Ectodermal cell (in vitro differentiated cells): ENCODE measurements around the gene PDRG1. TPM values are rescaled to one million over a fixed set of nuclear protein-coding genes. Genes with fewer than 3 reads are reported as not detected.
A peak's percentile ranks its signal among the peaks of the same experiment; 100 is the strongest.

Source experiments
- H3K27ac ChIP-seq: 2 replicates; pipeline ENCODE4 v1.7.0; 2013; ENCODE audit warnings: mild to moderate bottlenecking, low read depth, low read length; ENCODE audit not compliant: insufficient read depth, poor library complexity, severe bottlenecking
- H3K27me3 ChIP-seq: 2 replicates; pipeline ENCODE4 v1.7.0; 2013; ENCODE audit warnings: mild to moderate bottlenecking, low read length; ENCODE audit not compliant: insufficient read depth, control insufficient read depth, poor library complexity, severe bottlenecking
- H3K36me3 ChIP-seq: one replicate; pipeline ENCODE4 v1.7.0; 2013; ENCODE audit warnings: low read length; ENCODE audit not compliant: control insufficient read depth, insufficient read depth
- H3K4me1 ChIP-seq: one replicate; pipeline ENCODE4 v1.7.0; 2013; ENCODE audit warnings: low read length; ENCODE audit not compliant: control insufficient read depth, insufficient read depth
- H3K4me3 ChIP-seq: 2 replicates; pipeline ENCODE4 v1.7.0; 2013; ENCODE audit warnings: low read depth, low read length, control low read depth; ENCODE audit not compliant: insufficient read depth
- H3K9me3 ChIP-seq: 2 replicates; pipeline ENCODE4 v1.7.0; 2013; ENCODE audit warnings: mild to moderate bottlenecking, low read length, moderate library complexity; ENCODE audit not compliant: control insufficient read depth
- WGBS, 2 experiments: methylation state at CpG; one replicate each; pipeline ENCODE4 v1.1.7; 2013; ENCODE audit warnings: missing lambda C conversion rate in 2 of 2; 5-methylcytosine and 5-hydroxymethylcytosine counted together
- polyA plus RNA-seq, 4 experiments: library from polyadenylated mRNA; stranded (reverse); fragments of 50-300 nt; gene quantifications; one replicate each; pipeline ENCODE4 v1.2.3, GENCODE V29; 2013

Gene PDRG1
- 23.0 TPM for polyA plus RNA-seq (2013, experiment 1 of 4)
- 23.8 TPM for polyA plus RNA-seq (2013, experiment 2 of 4)
- polyA plus RNA-seq (2013, experiment 3 of 4), result 20.4 TPM
- 21.6 TPM for polyA plus RNA-seq (2013, experiment 4 of 4)

DNA sequence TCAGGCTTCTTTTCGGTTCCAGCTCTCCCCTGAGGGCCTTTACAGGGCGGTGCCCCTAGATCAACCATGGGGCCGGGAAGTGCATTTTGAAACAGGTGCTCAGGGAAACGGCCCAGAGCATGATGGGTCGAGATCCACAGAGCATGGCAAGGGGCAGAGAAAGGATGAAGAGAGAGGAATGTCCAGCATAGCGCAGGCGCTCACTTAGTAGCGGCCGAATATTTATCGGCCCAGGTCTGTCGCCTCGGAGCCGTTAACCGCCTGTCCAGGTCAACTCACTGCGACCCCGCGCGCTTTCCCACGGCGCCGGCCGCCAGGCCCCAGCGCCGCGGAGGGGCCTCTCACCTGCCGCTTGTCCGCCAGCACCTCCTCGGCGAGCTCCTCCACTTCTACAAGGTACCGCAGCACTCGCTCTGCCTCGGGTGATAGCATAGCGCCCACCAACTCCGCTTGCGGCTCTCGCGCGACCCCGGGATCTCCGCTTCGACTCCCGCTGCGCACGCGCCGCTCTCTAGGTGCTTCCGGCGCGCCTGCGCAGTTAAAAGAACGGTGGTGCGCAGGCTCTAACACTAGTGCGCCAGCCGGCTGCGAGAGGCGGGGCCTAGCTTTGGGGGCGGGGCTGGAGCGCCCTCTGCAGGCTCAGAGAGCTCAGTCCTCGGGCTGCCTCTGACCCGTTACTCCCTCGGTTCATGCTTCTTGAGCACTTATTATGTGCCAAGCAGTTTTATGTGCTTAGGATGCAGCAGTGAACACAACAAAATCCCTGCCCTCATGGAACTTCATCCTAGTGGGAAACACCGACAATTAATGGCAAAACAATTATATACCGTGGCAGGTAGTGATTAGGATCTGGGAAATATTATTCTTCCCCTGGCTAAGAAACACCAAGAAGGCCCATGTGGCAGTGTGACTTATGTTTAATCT lies at the start of gene PDRG1:
Gene PDRG1 (minus strand): TSS at position 517 of the 924 bp plus-strand sequence. CDS start 85 bp downstream, at position 432.
- Histone ChIP-seq H3K4me3 (peak within 1 kb of the TSS; percentile 93), H3K27ac (peak within 1 kb of the TSS; percentile 72), H3K4me1 (peaks cover 5% of the 10 kb centered on the region), H3K36me3 (peaks cover 31% of the 10 kb centered on the region), H3K9me3 (no peaks in the 10 kb centered on the region), H3K27me3 (no peaks in the 10 kb centered on the region)
- 0 to 1% methylated on average over 62 to 63 of the region's 63 CpGs for WGBS, 2 experiments

DNA sequence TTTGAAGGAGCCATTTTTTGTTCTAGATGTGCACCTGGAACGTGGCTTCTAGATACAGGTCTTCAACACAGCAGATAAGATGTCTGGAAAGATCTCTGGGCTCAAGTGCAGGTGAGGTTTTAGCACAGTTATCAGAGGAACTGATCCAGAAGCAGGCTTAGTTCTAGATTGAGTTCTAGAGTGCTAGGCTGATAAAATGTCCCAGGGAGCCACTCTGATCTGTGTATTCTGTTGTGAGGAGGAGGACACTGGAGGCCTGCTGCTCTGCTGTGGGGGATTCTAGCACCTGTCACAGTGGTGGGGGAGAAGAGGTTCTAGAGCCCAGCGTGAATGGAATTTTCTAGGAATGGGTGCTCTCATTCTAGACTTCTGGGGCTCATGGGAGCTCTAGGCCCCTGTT lies 46.4 kb upstream of the PDRG1 start:
- no peak overlapping the region for H3K4me3 ChIP-seq
- WGBS, 2 experiments, result 79 to 81% methylated on average over 2 of the region's 2 CpGs
- no peaks in the 10 kb centered on the region for H3K9me3 ChIP-seq

DNA sequence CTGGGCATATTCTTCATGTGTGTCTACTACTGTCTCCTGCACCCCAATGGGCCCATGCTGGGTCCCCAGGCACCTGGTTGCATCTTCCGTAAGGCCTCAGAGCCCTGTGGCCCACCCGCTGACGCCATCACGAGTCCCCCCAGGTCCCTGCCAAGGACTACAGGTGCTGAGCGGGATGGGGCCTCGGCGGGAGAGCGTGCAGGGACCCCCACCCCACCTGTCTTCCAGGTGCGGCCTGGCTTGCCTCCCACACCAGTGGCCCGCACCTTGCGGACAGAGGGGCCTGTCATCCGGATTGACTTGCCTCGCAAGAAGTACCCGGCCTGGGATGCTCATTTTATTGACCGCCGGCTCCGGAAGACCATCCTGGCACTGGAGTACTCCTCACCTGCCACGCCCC lies 45.1 kb upstream of the PDRG1 start:
- H3K4me1 ChIP-seq, result peaks cover 5% of the 10 kb centered on the region
- no peak overlapping the region for H3K4me3 ChIP-seq
- H3K27ac ChIP-seq, result no peak overlapping the region
- H3K27me3 ChIP-seq, result peaks cover 36% of the 10 kb centered on the region
- no peaks in the 10 kb centered on the region for H3K36me3 ChIP-seq
- 94 to 97% methylated on average over 18 of the region's 18 CpGs for WGBS, 2 experiments
- H3K9me3 ChIP-seq, result no peaks in the 10 kb centered on the region

More for the DNA sequence above, 46.4 kb upstream of the PDRG1 start:
- H3K27ac ChIP-seq, result no peak overlapping the region
- no peaks in the 10 kb centered on the region for H3K36me3 ChIP-seq
- H3K4me1 ChIP-seq, result peaks cover 5% of the 10 kb centered on the region
- H3K27me3 ChIP-seq, result peaks cover 28% of the 10 kb centered on the region

DNA sequence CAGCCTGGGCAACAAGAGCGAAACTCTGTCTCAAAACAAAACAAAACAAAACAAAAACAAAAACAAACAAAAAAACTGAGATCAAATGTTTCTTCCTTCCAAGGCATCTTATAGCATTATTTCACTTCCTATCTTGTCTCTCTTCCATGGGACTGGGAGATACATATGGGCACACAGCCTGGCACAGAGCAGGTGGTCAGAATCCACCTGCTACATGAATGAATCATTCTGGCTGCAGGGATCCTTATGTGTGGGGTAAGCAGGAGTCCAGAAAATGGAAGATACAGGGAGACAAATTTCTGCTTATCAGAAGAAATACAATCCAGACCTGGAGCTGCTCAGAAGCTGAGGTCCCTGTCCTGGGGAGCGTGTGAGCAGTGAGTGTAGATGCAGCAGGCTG lies 40.2 kb upstream of the PDRG1 start:
- no peaks in the 10 kb centered on the region for H3K36me3 ChIP-seq
- peaks cover 5% of the 10 kb centered on the region for H3K4me1 ChIP-seq
- H3K27ac ChIP-seq, result no peak overlapping the region
- peaks cover 36% of the 10 kb centered on the region for H3K27me3 ChIP-seq
- no peaks in the 10 kb centered on the region for H3K9me3 ChIP-seq
- WGBS, 2 experiments, result 61 to 65% methylated on average over 2 of the region's 2 CpGs
- no peak overlapping the region for H3K4me3 ChIP-seq

DNA sequence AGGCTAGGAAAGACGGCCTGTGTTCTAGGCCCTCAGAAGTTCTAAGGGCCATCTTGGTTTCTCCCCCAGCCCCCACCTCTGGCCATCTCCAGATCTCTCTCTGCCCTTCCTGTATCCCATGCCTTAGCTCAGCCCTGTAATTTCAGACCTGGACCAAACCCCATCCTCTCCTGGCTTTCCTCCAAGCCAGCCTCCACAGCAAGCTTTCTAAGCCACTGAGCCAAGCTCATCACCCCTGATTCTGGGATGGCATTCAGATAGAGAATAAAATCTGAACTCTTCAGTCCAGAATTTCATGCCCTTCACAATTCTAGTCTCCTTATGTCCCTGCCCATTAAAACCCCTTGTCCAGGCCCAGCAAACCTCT lies 39.5 kb upstream of the PDRG1 start:
- 90 to 91% methylated on average over 1 of the region's 1 CpG for WGBS, 2 experiments
- H3K4me3 ChIP-seq, result no peak overlapping the region
- H3K9me3 ChIP-seq, result no peaks in the 10 kb centered on the region

DNA sequence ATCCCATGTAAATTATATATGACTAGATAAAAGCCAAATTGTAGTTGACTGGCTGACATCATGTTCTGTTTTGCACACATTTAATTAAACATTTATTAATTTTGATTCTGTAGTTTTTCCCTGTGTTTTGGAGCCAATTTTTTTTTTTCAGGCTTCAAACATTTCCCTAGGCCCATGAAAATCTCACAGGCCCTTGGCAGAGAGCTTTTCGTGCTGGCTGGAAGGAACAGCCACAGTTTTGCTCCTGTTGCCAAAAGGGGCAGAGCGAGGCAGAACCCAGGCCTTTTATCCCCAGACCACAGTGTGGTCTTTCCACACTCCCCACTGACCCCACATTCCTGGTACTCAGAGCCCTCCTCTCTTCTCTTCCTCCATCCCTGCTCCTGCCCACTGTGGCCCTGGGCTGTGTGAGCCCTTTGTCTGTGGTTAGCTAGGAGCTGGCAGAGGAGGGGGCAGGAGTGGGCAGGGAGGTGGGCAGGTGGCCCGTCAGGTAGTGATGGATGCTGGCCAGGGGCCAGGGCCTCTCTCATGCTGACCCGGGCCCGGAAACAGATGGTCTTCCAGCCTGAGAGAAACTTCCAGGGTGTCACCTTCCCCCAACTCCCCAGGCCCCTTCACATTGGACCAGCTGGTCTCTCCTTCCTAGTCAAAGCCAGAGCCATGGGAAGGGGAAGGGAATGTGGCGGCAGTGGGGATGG lies 38.9 kb upstream of the PDRG1 start:
- H3K4me3 ChIP-seq, result no peak overlapping the region
- WGBS, 2 experiments, result 92 to 93% methylated on average over 6 of the region's 6 CpGs
- H3K27ac ChIP-seq, result no peak overlapping the region
- peaks cover 34% of the 10 kb centered on the region for H3K27me3 ChIP-seq
- H3K9me3 ChIP-seq, result no peaks in the 10 kb centered on the region
- H3K36me3 ChIP-seq, result no peaks in the 10 kb centered on the region
- H3K4me1 ChIP-seq, result peaks cover 5% of the 10 kb centered on the region

More for the DNA sequence above, 39.5 kb upstream of the PDRG1 start:
- H3K4me1 ChIP-seq, result peaks cover 5% of the 10 kb centered on the region
- H3K36me3 ChIP-seq, result no peaks in the 10 kb centered on the region
- no peak overlapping the region for H3K27ac ChIP-seq
- H3K27me3 ChIP-seq, result peaks cover 36% of the 10 kb centered on the region

DNA sequence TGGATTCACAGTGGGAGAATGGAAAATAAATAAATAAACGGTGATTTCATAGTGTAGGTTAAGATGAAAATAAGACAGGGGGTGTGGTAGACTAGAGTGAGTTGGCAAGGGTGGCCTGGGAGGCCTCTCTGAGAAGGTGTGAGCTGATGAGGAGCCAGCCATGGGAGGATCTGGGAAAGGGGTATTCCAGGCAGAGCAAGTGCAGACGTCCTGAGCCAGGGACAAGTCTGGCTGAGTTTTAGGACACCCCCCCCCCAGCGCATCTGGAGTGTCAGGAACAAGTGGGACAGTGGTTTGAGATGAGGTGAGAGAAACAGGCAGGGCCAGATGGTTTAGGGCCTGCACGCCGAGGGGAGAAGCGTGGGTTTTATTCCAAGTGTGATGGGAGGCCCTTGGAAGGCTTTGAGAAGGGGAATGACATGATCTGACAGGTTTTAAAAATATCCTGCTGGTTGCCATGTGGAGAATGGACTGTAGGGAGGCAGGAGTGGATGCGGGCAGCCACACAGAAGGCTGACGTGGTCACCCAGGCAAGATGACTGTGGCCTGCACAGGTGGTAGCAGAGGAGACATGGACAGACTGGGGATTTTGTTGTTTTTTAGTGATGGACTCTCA lies 37.3 kb upstream of the PDRG1 start:
- H3K36me3 ChIP-seq, result no peaks in the 10 kb centered on the region
- no peaks in the 10 kb centered on the region for H3K9me3 ChIP-seq
- H3K27me3 ChIP-seq, result peaks cover 18% of the 10 kb centered on the region
- H3K27ac ChIP-seq, result no peak overlapping the region
- 89 to 91% methylated on average over 8 of the region's 8 CpGs for WGBS, 2 experiments
- H3K4me3 ChIP-seq, result no peak overlapping the region
- H3K4me1 ChIP-seq, result no peaks in the 10 kb centered on the region

DNA sequence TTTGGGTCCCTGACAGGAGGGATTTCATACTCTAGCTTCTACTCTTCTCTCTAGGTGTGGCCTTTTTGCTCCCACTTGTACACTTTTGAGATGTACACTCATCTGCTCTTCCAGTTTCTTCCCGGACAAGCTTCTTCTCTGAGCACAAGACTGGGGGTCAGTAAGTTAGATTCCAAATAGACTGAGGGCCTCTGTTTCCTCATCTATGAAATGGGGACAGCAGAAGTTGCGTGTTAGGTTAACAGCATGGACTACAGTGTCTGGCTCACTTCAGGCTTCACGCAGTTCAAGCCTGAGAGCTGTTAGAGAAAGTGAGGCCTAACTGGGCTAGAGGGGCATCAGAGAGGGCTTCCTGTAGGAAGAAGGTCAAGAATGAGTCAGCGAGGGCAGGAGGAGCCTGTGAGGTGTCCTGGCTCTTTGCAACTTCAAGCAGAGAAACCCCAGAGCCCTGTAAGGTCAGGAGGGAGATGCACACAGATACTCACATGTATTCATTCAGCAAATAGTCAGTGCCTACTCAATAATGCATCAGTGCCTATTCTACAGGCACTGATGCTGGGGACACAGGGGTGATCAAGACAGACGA lies 36.7 kb upstream of the PDRG1 start:
- H3K4me1 ChIP-seq, result no peaks in the 10 kb centered on the region
- H3K4me3 ChIP-seq, result no peak overlapping the region
- no peak overlapping the region for H3K27ac ChIP-seq
- no peaks in the 10 kb centered on the region for H3K9me3 ChIP-seq
- no peaks in the 10 kb centered on the region for H3K36me3 ChIP-seq
- WGBS, 2 experiments, result 92 to 94% methylated on average over 5 of the region's 5 CpGs
- H3K27me3 ChIP-seq, result peaks cover 12% of the 10 kb centered on the region

DNA sequence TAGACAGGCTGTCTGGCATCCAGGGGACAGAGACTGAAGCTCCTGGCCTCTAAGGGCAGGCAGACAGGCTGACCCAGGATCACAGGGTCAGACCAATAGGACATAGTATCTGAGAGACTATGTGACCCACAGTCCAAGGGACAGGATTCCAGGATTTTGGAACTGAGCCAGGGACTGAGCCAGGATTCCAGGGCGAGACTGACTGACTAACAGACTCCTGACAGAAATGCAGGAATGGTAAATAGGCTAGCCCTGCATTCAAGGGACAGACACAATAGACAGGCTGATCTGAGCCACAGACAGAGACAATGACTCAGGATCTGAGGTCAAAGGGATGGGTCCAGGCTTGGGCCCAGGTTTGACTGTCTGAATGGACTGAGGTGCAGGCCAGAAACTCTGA lies 35.9 kb upstream of the PDRG1 start:
- WGBS, 2 experiments, result 77 to 81% methylated on average over 1 of the region's 1 CpG
- H3K4me3 ChIP-seq, result no peak overlapping the region
- no peaks in the 10 kb centered on the region for H3K9me3 ChIP-seq
- H3K36me3 ChIP-seq, result no peaks in the 10 kb centered on the region
- no peaks in the 10 kb centered on the region for H3K4me1 ChIP-seq
- H3K27ac ChIP-seq, result no peak overlapping the region
- H3K27me3 ChIP-seq, result peaks cover 4% of the 10 kb centered on the region
